ENCODE results near the gene ZFR. TPM values are rescaled to one million over a fixed set of nuclear protein-coding genes. Genes with fewer than 3 reads are reported as not detected.

Gene ZFR
- total and polyA plus RNA-seq, 9 of the 15 experiments (the other 6 are each of a cell fraction or from before 2014, with no cell fraction given), result 35.5 to 108 (median 71.1) TPM

GRCh38 chr5:32355686-32356085, 88.9 kb downstream of the ZFR start (continued):
- TF ChIP-seq ZNF589 (CRISPR knock-in tag; IDR thresholded peaks at IDR 0.05; ENCODE audit: low read depth) (no peak), SMARCC2 (IDR thresholded peaks at IDR 0.05; ENCODE audit: low read depth) (no peak), TAF9B (IDR thresholded peaks at IDR 0.05; ENCODE audit: partially characterized antibody) (no peak), MIER1 (IDR thresholded peaks at IDR 0.05; ENCODE audit: low read depth) (no peak), NR4A1 (CRISPR knock-in tag; IDR thresholded peaks at IDR 0.05) (no peak), NR4A1 (tag; IDR thresholded peaks at IDR 0.05) (no peak), SMARCB1 (IDR thresholded peaks at IDR 0.05; ENCODE audit: insufficient read length, low read depth) (no peak), EHMT2 (IDR thresholded peaks at IDR 0.05) (no peak)
- TF ChIP-seq, protein P1, sequence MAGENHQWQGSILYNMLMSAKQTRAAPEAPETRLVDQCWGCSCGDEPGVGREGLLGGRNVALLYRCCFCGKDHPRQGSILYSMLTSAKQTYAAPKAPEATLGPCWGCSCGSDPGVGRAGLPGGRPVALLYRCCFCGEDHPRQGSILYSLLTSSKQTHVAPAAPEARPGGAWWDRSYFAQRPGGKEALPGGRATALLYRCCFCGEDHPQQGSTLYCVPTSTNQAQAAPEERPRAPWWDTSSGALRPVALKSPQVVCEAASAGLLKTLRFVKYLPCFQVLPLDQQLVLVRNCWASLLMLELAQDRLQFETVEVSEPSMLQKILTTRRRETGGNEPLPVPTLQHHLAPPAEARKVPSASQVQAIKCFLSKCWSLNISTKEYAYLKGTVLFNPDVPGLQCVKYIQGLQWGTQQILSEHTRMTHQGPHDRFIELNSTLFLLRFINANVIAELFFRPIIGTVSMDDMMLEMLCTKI (IDR thresholded peaks at IDR 0.05; ENCODE audit: partially characterized antibody), result no peak

GRCh38 chr5:32353420-32353819, 91.1 kb downstream of the ZFR start:
- Histone ChIP-seq H3K4me1 (replicated peaks in 1 of 2; ENCODE audit: control insufficient read depth in 2 of 2, insufficient read depth in 2 of 2, low read length in 2 of 2) (no peaks in the 10 kb centered on the region; a peak in 1 of 5 replicates), H4K20me1 (replicated peaks; ENCODE audit: control insufficient read depth, insufficient read depth, low read length) (no peaks in the 10 kb centered on the region), H3K27me3 (ENCODE audit: control insufficient read depth in 2 of 2, insufficient read depth in 2 of 2, low read length in 2 of 2) (no peaks in the 10 kb centered on the region), H3K79me2 (ENCODE audit: control insufficient read depth, insufficient read depth, low read length) (no peaks in the 10 kb centered on the region), H3K9me3 (replicated peaks; ENCODE audit: control insufficient read depth, insufficient read depth, low read depth, low read length) (no peaks in the 10 kb centered on the region), H3K27ac (ENCODE audit: extremely low read depth, low read depth, low read length) (no peak overlapping the region), H3K9ac (ENCODE audit: insufficient read depth in 1 of 2, low read depth in 2 of 2, low read length in 2 of 2) (no peak overlapping the region), H3K4me2 (ENCODE audit: insufficient read depth, low read length) (no peak overlapping the region), H2AFZ (ENCODE audit: low read depth, low read length) (no peak overlapping the region), H3K4me3 (no peak overlapping the region), H3K9me1 (ENCODE audit: control insufficient read depth, insufficient read depth, low read length) (no peaks in the 10 kb centered on the region), H3K36me3 (ENCODE audit: control insufficient read depth, insufficient read depth, low read length) (peaks cover 36% of the 10 kb centered on the region; the same call in 2 of the 3 replicates)
- DNase-seq (ENCODE audit: extremely low read depth in 1 of 4, low spot score in 3 of 4) (no peak), ATAC-seq (peak; percentile 37; the same call in 1 of the 3 replicates), FAIRE-seq (no peak)
- CTCF ChIA-PET (ENCODE audit: low intra/inter-chr PET ratio), result no interaction called here
- POLR2A ChIA-PET, result interaction anchor here (1.2 kb wide), 1 partner anchor 12 kb away, joined by 3 read pairs; no protein-coding TSS in a partner anchor
- TF ChIP-seq, protein P2, sequence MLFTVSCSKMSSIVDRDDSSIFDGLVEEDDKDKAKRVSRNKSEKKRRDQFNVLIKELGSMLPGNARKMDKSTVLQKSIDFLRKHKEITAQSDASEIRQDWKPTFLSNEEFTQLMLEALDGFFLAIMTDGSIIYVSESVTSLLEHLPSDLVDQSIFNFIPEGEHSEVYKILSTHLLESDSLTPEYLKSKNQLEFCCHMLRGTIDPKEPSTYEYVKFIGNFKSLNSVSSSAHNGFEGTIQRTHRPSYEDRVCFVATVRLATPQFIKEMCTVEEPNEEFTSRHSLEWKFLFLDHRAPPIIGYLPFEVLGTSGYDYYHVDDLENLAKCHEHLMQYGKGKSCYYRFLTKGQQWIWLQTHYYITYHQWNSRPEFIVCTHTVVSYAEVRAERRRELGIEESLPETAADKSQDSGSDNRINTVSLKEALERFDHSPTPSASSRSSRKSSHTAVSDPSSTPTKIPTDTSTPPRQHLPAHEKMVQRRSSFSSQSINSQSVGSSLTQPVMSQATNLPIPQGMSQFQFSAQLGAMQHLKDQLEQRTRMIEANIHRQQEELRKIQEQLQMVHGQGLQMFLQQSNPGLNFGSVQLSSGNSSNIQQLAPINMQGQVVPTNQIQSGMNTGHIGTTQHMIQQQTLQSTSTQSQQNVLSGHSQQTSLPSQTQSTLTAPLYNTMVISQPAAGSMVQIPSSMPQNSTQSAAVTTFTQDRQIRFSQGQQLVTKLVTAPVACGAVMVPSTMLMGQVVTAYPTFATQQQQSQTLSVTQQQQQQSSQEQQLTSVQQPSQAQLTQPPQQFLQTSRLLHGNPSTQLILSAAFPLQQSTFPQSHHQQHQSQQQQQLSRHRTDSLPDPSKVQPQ (CRISPR knock-in tag; IDR thresholded peaks at IDR 0.05; ENCODE audit: borderline replicate concordance), result no peak
- TF ChIP-seq SUPT5H (IDR thresholded peaks at IDR 0.05) (0 out of 2 replicates have a peak, but pooled peaks have one; percentile 32), ZNF3 (CRISPR knock-in tag; IDR thresholded peaks at IDR 0.05) (no peak), CBX8 (IDR thresholded peaks at IDR 0.05; ENCODE audit: borderline replicate concordance, extremely low read depth, low read depth, low read length, poor library complexity, severe bottlenecking) (no peak), THRAP3 (IDR thresholded peaks at IDR 0.05; ENCODE audit: borderline replicate concordance) (no peak)
- no TSS peak for BruUV-seq (replicated peaks)
- in situ Hi-C loops (cut with MboI) (no loop called here), intact Hi-C loops (cut with micrococcal nuclease) (no loop called here)
- 81% methylated on average over 9 of the region's 9 CpGs for WGBS (ENCODE audit: insufficient coverage, low coverage, missing lambda C conversion rate)
